Thoracic aorta (tissue), 2 donors: Measurements from ENCODE around the gene ABHD17C. TPM values are rescaled to one million over a fixed set of nuclear protein-coding genes. Genes with fewer than 3 reads are reported as not detected.
"Not testable (repeated sequence)": the region's sequence is repeated elsewhere in the genome, so short reads cannot be mapped to it uniquely, and the experiment has no call there.

ENCODE experiments used
- ATAC-seq: fragments of 150-250 bp; one replicate; pipeline ENCODE4 v1.8.0; 2017; ENCODE audit warnings: low read depth; ENCODE audit not compliant: insufficient number of reproducible peaks, low FRiP score
- DNase-seq: peaks from one replicate; pipeline ENCODE4 v3.0.0-alpha.2; 2020; ENCODE audit warnings: low spot score
- H3K27ac ChIP-seq, 2 donors: fragments of 200-600 bp; sonication (generic); 1 replicate in 1 of 2; 2 replicates in 1 of 2; pipeline ENCODE4 v1.5.1; 2016; ENCODE audit warnings: mild to moderate bottlenecking in 2 of 2, moderate library complexity in 2 of 2
- H3K27me3 ChIP-seq: fragments of 200-600 bp; sonication (generic); replicated peaks from 2 replicates; pipeline ENCODE4 v1.6.0; 2016; ENCODE audit warnings: mild to moderate bottlenecking; ENCODE audit not compliant: insufficient read depth
- H3K36me3 ChIP-seq: fragments of 200-600 bp; sonication (generic); one replicate; pipeline ENCODE4 v1.5.1; 2016
- H3K4me1 ChIP-seq, 2 donors: fragments of 200-600 bp; sonication (generic); 1 replicate in 1 of 2; 2 replicates in 1 of 2; pipeline versions ENCODE4 v1.5.1 to v1.6.0; 2016; ENCODE audit warnings: low read depth in 2 of 2, mild to moderate bottlenecking in 1 of 2; ENCODE audit not compliant: control insufficient read depth in 1 of 2
- H3K4me3 ChIP-seq: fragments of 200-600 bp; sonication (generic); 2 replicates; pipeline ENCODE4 v1.5.1; 2016; ENCODE audit warnings: mild to moderate bottlenecking
- H3K9me3 ChIP-seq: fragments of 200-600 bp; sonication (generic); 2 replicates; pipeline ENCODE4 v1.5.1; 2016
- total RNA-seq, 2 donors: library from RNA; depleted of rRNA; stranded (reverse); fragments of >200 nt; gene quantifications; one replicate each; pipeline versions ENCODE4 v1.1.0 to v1.2.3, GENCODE V29; 2016
- TF ChIP-seq, protein P1 (sequence below): fragments of 200-600 bp; sonication (generic); IDR thresholded peaks from one replicate; pipeline ENCODE4 v1.5.1; 2019; ENCODE audit warnings: antibody characterized with exemption

ABHD17C gene
- total RNA-seq, 2 donors from 2014 or later, result 1.6 to 3.0 TPM

DNA sequence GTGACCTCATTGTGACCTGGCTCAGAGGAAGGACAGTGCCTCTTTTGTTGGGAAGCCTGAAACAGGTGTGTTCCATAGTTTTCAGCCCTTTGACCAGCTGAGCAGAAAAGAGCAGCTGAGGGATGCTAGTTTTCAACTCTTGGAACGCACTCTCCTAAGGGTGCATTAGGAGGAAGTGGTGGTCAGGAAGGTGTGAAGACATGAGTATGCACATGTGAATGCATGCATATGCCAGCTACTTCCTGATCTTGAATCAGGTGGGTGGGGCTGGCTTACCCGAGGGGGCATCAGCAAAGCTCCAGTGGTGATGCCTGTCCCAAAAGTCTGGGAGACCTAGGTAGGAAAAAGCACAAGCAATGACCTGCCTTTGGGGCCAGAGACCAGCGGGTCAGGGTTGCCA lies 60.8 kb downstream of the ABHD17C start:
- Histone ChIP-seq H3K27me3 (no peaks in the 10 kb centered on the region), H3K9me3 (no peaks in the 10 kb centered on the region), H3K36me3 (no peaks in the 10 kb centered on the region), H3K27ac (no peak overlapping the region), H3K4me3 (no peak overlapping the region), H3K4me1 (no peaks in the 10 kb centered on the region)
- TF ChIP-seq, protein P1, sequence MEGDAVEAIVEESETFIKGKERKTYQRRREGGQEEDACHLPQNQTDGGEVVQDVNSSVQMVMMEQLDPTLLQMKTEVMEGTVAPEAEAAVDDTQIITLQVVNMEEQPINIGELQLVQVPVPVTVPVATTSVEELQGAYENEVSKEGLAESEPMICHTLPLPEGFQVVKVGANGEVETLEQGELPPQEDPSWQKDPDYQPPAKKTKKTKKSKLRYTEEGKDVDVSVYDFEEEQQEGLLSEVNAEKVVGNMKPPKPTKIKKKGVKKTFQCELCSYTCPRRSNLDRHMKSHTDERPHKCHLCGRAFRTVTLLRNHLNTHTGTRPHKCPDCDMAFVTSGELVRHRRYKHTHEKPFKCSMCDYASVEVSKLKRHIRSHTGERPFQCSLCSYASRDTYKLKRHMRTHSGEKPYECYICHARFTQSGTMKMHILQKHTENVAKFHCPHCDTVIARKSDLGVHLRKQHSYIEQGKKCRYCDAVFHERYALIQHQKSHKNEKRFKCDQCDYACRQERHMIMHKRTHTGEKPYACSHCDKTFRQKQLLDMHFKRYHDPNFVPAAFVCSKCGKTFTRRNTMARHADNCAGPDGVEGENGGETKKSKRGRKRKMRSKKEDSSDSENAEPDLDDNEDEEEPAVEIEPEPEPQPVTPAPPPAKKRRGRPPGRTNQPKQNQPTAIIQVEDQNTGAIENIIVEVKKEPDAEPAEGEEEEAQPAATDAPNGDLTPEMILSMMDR, result no peak
- DNase-seq, result no peak
- ATAC-seq, result no peak

DNA sequence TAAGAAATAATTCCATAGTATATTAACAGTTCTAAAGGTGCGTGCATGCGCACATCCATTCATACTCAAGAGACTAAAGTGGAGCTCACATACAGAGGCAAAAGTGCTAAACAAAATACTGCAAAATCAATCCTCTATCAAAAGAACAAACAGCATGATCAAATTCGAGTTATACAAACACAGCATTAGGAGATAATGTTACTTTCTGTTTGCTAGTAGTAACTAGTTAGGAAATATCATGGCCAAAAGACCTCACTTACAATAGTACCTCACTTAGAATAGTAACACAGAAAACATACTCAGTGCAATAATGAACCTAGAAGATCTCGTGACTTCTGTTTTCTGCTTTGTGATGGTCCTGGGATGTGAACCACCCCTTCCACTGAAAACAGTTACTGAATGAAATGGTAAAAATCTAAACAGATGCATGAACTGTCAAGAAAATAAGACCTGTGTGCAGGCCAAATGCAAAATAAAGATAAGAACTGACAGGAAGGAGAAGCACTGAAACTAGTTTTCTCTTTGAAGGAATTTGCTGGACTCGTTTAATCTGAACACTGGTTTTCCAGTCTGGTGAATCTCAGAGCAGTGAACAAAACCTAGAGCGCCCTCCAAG lies 63.1 kb downstream of the ABHD17C start:
- H3K4me1 ChIP-seq, result no peaks in the 10 kb centered on the region
- H3K27me3 ChIP-seq, result no peaks in the 10 kb centered on the region
- H3K27ac ChIP-seq, result no peak overlapping the region
- H3K9me3 ChIP-seq, result no peaks in the 10 kb centered on the region
- no peak for DNase-seq
- no peak overlapping the region for H3K4me3 ChIP-seq
- ATAC-seq, result no peak
- TF ChIP-seq, protein P1, result no peak
- H3K36me3 ChIP-seq, result no peaks in the 10 kb centered on the region

DNA sequence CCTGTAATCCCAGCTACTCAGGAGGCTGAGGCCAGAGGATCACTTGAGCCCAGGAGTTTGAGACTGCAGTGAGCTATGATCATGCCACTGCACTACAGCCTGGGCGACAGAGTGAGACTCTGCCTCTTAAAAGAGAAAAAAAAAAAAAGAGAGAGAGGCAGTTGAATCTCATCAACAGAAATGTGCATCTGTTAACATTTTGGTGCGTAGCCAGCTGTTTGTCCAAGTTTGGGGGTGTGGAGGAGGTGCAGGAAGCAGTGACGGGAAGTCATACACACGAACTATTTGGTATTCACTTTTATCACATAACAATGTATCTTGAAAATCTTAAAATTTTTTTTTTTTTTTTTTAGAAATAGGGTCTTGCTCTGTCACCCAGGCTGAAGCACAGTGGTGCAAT lies 65.8 kb downstream of the ABHD17C start:
- ATAC-seq (no peak), DNase-seq (no peak)
- Histone ChIP-seq H3K36me3 (no peaks in the 10 kb centered on the region), H3K4me3 (no peak overlapping the region), H3K27me3 (no peaks in the 10 kb centered on the region), H3K9me3 (no peaks in the 10 kb centered on the region), H3K4me1 (no peaks in the 10 kb centered on the region), H3K27ac (no peak overlapping the region)
- TF ChIP-seq, protein P1, result no peak

DNA sequence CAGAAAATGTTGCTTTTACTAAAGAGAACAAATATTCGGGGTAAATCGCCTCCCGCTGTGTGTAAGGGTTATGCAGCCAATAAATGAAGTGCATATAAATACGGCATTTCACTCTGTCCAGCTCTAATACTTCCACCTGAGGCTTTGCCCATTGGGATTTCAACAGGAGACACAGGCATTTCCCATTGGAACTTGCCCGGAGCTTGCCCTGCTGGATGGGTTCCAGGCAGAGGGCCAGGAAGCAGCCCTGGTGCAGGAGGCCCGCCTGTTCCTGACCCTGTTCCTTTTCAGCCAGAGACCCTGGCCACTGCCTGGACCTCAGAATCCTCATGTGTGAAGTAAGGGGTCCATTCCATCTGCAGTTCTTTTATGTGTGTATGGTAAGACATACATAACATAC lies 66.6 kb downstream of the ABHD17C start:
- Histone ChIP-seq H3K27me3 (no peaks in the 10 kb centered on the region), H3K36me3 (no peaks in the 10 kb centered on the region), H3K4me1 (no peaks in the 10 kb centered on the region), H3K9me3 (no peaks in the 10 kb centered on the region), H3K27ac (no peak overlapping the region), H3K4me3 (no peak overlapping the region)
- TF ChIP-seq, protein P1, result no peak
- no peak for ATAC-seq
- DNase-seq, result no peak

DNA sequence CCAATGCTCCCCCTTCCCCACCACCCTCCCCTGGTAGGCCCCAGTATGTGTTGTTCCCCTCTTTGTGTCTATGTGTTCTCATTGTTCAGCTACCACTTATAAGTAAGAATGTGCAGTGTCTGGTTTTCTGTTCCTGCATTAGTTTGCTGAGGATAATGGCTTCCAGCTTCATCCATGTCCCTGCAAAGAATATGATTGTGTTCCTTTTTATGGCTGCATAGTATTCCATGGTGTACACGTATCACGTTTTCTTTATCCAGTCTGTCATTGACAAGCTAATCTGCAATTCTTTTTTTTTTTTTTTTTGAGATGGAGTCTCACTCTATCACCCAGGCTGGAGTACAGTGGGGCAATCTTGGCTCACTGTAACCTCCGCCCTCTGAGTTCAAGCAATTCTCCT lies 68.1 kb downstream of the ABHD17C start:
- DNase-seq, H3K4me1 ChIP-seq, ATAC-seq, H3K4me3 ChIP-seq, H3K27me3 ChIP-seq, H3K9me3 ChIP-seq, H3K27ac ChIP-seq, H3K36me3 ChIP-seq: not testable (repeated sequence)

DNA sequence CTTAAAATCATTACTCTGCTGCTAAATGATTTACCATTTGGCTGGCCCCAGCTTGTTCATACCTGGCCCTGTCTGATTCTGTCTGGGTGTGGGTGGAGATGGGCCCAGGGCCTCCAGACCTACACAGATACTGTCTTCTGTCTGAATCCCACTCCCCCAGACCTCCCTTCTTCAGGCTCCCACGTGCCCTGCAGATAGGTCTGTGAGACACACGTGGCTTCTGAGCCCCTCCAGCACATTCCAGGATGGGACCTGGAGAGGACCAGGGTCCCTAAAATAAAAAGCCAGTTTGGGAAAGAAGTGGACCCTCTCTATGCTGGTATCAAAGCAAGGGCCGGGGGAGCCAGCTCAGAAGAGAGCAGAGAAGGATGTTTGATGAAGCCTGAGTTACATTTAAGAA lies 69.4 kb downstream of the ABHD17C start:
- ATAC-seq (no peak), DNase-seq (no peak)
- no peaks in the 10 kb centered on the region for H3K27me3 ChIP-seq
- TF ChIP-seq, protein P1, result no peak
- no peaks in the 10 kb centered on the region for H3K36me3 ChIP-seq
- H3K27ac ChIP-seq, result no peak overlapping the region
- no peak overlapping the region for H3K4me3 ChIP-seq
- H3K4me1 ChIP-seq, result no peaks in the 10 kb centered on the region
- H3K9me3 ChIP-seq, result no peaks in the 10 kb centered on the region
